ENCODE measurements around the gene ATXN10. TPM values are rescaled to one million over a fixed set of nuclear protein-coding genes. Genes with fewer than 3 reads are reported as not detected.

Gene ATXN10
- total and polyA plus RNA-seq, 2 of the 8 experiments (the other 6 are each of a cell fraction or from before 2014, with no cell fraction given), result 134 to 210 TPM

GRCh38 chr22:45830531-45831245 lies 159.1 kb downstream of the ATXN10 start:
- ChIA-PET POLR2A (ENCODE audit: partially characterized antibody) (no interaction called here), CTCF (ENCODE audit: partially characterized antibody) (interaction anchor here (1.2 to 2.3 kb wide), 10 partner anchors 8 to 165 kb away, joined by 3 to 15 read pairs (median 5); no protein-coding TSS in a partner anchor)
- DNase-seq (ENCODE audit: low read depth in 1 of 2, low spot score in 2 of 2), result no peak
- Histone ChIP-seq H2BK5ac (ENCODE audit: low read depth, low read length) (no peak overlapping the region), H3K36me3 (ENCODE audit: control insufficient read depth in 2 of 4, insufficient read depth in 4 of 4, low read length in 3 of 4) (peaks cover 0 to 10% (median 0%) of the 10 kb centered on the region in 4 experiments; a peak in 2 of 8 replicates), H2AK5ac (ENCODE audit: low read depth, low read length) (no peak overlapping the region), H2BK20ac (ENCODE audit: low read length) (no peak overlapping the region), H3K9me3 (ENCODE audit: insufficient read depth in 2 of 2, low read depth in 1 of 2, low read length in 1 of 2) (no peaks in the 10 kb centered on the region), H3K14ac (ENCODE audit: insufficient read length) (no peak overlapping the region), H3K27me3 (replicated peaks in 1 of 4; ENCODE audit: control insufficient read depth in 3 of 4, extremely low read depth in 1 of 4, insufficient read depth in 3 of 4, low read length in 3 of 4) (no peaks in the 10 kb centered on the region), H3K79me1 (ENCODE audit: low read depth, low read length) (no peaks in the 10 kb centered on the region), H3K27ac (ENCODE audit: low read depth, low read length) (no peak overlapping the region), H3K23ac (ENCODE audit: insufficient read length) (no peak overlapping the region), H4K5ac (ENCODE audit: insufficient read length, low read depth, low read length) (no peak overlapping the region), H4K91ac (replicated peaks; ENCODE audit: insufficient read length, low read length) (no peak overlapping the region), H3K4me2 (ENCODE audit: insufficient read depth in 1 of 2, low read depth in 2 of 2, low read length in 2 of 2) (no peak overlapping the region), H2BK12ac (ENCODE audit: low read depth, low read length) (no peak overlapping the region), H2BK120ac (replicated peaks; ENCODE audit: low read depth, low read length) (no peak overlapping the region), H4K20me1 (replicated peaks in 1 of 2; ENCODE audit: control insufficient read depth in 1 of 2, insufficient read depth in 2 of 2, low read length in 2 of 2) (peaks cover 4% of the 10 kb centered on the region in 2 experiments), H2AFZ (ENCODE audit: low read length) (no peak overlapping the region), H3K4me1 (replicated peaks in 1 of 4; ENCODE audit: control insufficient read depth in 3 of 4, insufficient read depth in 4 of 4, low read length in 3 of 4) (peaks cover 0 to 5% (median 0%) of the 10 kb centered on the region in 4 experiments; a peak in 1 of 7 replicates), H3K4me3 (ENCODE audit: extremely low read depth in 1 of 4, insufficient read depth in 2 of 4, low read depth in 3 of 4, low read length in 4 of 4) (no peak overlapping the region), H3K79me2 (ENCODE audit: control insufficient read depth in 1 of 2, insufficient read depth in 2 of 2, low read length in 2 of 2) (no peaks in the 10 kb centered on the region), H3K4ac (replicated peaks; ENCODE audit: insufficient read length, low read depth, low read length) (no peak overlapping the region), H3K56ac (replicated peaks; ENCODE audit: insufficient read length, low read depth, low read length) (no peak overlapping the region), H3K18ac (ENCODE audit: extremely low read depth, low read length) (no peak overlapping the region), H3K23me2 (ENCODE audit: low read depth, low read length) (no peaks in the 10 kb centered on the region; the same call in 1 of the 2 replicates), H4K8ac (ENCODE audit: extremely low read depth, insufficient read depth, low read length) (no peak overlapping the region), H2BK15ac (ENCODE audit: low read length) (no peak overlapping the region), H3K9ac (replicated peaks in 1 of 4; ENCODE audit: extremely low read depth in 1 of 4, low read depth in 3 of 4, low read length in 3 of 4) (no peak overlapping the region)
- WGBS, 2 experiments (ENCODE audit: extremely low coverage in 1 of 2, insufficient coverage in 1 of 2, insufficient read length in 1 of 2, insufficient replicate concordance in 2 of 2, low coverage in 1 of 2, low lambda C conversion rate in 2 of 2, missing lambda C conversion rate in 1 of 2), result 85% methylated on average over 3 of the region's 3 CpGs; no CpG with 5 or more reads in 1 of the 2 experiments
- no peak for FAIRE-seq
- TF ChIP-seq SIN3A (conservative IDR thresholded peaks at IDR 0.05 in 1 of 2, IDR thresholded peaks at IDR 0.05 in 1 of 2; ENCODE audit: low read depth in 1 of 2, low read length in 2 of 2), result no peak
- TF ChIP-seq ZNF274 (IDR thresholded peaks at IDR 0.05; ENCODE audit: borderline replicate concordance, extremely low read depth, low read length), result no peak
- TF ChIP-seq NANOG (IDR thresholded peaks at IDR 0.05; ENCODE audit: insufficient read depth, low read depth, low read length, poor library complexity, severe bottlenecking), result no peak
- no peak for TF ChIP-seq SRF (IDR thresholded peaks at IDR 0.05; ENCODE audit: low read depth, low read length)
- TF ChIP-seq JUND (IDR thresholded peaks at IDR 0.05; ENCODE audit: low read length), result no peak

All from H1 (cell line).